Measurements from ENCODE around the gene FHOD3.
A peak's percentile ranks its signal among the peaks of the same experiment; 100 is the strongest.

FHOD3 gene

GRCh38 chr18:36394486-36394885 lies 97.0 kb downstream of the FHOD3 start:
- TF ChIP-seq CTCF (IDR thresholded peaks at IDR 0.05; ENCODE audit: insufficient read depth, missing control alignments), result no peak
- DNase-seq (ENCODE audit: insufficient read length, low spot score), result no peak
- FAIRE-seq, result no peak

GRCh38 chr18:36396190-36396589 lies 98.7 kb downstream of the FHOD3 start:
- DNase-seq (ENCODE audit: insufficient read length, low spot score), result no peak
- no peak for TF ChIP-seq CTCF (IDR thresholded peaks at IDR 0.05; ENCODE audit: insufficient read depth, missing control alignments)
- peak; percentile 78 for FAIRE-seq

GRCh38 chr18:36397033-36397432 lies 99.5 kb downstream of the FHOD3 start:
- no peak for TF ChIP-seq CTCF (IDR thresholded peaks at IDR 0.05; ENCODE audit: insufficient read depth, missing control alignments)
- DNase-seq (ENCODE audit: insufficient read length, low spot score) (no peak), FAIRE-seq (peak; percentile 76)

GRCh38 chr18:36398419-36398818 lies 100.9 kb downstream of the FHOD3 start:
- no peak for FAIRE-seq
- no peak for TF ChIP-seq CTCF (IDR thresholded peaks at IDR 0.05; ENCODE audit: insufficient read depth, missing control alignments)

GRCh38 chr18:36399055-36399454 lies 101.5 kb downstream of the FHOD3 start:
- TF ChIP-seq CTCF (IDR thresholded peaks at IDR 0.05; ENCODE audit: insufficient read depth, missing control alignments), result no peak
- no peak for DNase-seq (ENCODE audit: insufficient read length, low spot score)
- no peak for FAIRE-seq

More at GRCh38 chr18:36398419-36398818, 100.9 kb downstream of the FHOD3 start:
- no peak for DNase-seq (ENCODE audit: insufficient read length, low spot score)

GRCh38 chr18:36401462-36401861 lies 103.9 kb downstream of the FHOD3 start:
- DNase-seq (ENCODE audit: insufficient read length, low spot score) (no peak), FAIRE-seq (peak; percentile 82)
- TF ChIP-seq CTCF (IDR thresholded peaks at IDR 0.05; ENCODE audit: insufficient read depth, missing control alignments), result no peak

GRCh38 chr18:36402765-36403396 lies 105.4 kb downstream of the FHOD3 start:
- no peak for TF ChIP-seq CTCF (IDR thresholded peaks at IDR 0.05; ENCODE audit: insufficient read depth, missing control alignments)
- peak; percentile 80 for FAIRE-seq
- DNase-seq (ENCODE audit: insufficient read length, low spot score), result no peak
